GM21723 (cell line): ENCODE data around the gene CYP4B1.
"Not testable (repeated sequence)": the region's sequence is repeated elsewhere in the genome, so short reads cannot be mapped to it uniquely, and the experiment has no call there.

Experiments
- ATAC-seq: cut with Tn5 transposase; IDR thresholded peaks from one replicate; pipeline ENCODE4 v1.9.1; 2021; ENCODE audit warnings: mild to moderate bottlenecking, moderate library complexity; ENCODE audit not compliant: unreplicated experiment

CYP4B1 gene

GRCh38 chr1:46798810-46799209 is at the start of gene CYP4B1:
TSS of gene CYP4B1 (plus strand) at chr1:46799046. CDS start at chr1:46799082, 36 bp downstream.
- ATAC-seq = no peak

GRCh38 chr1:46749404-46749803 is 49.4 kb upstream of the CYP4B1 start:
- ATAC-seq = no peak

GRCh38 chr1:46749921-46750404 is 48.9 kb upstream of the CYP4B1 start:
- no peak for ATAC-seq

GRCh38 chr1:46753985-46754384 is 44.9 kb upstream of the CYP4B1 start:
- no peak for ATAC-seq

- ATAC-seq = not testable (repeated sequence)
Observed at GRCh38 chr1:46754707-46755106, 44.1 kb upstream of the CYP4B1 start.

GRCh38 chr1:46755121-46755520 is 43.7 kb upstream of the CYP4B1 start:
- ATAC-seq = no peak

- ATAC-seq = no peak
Observed at GRCh38 chr1:46757247-46757955, 41.4 kb upstream of the CYP4B1 start.

- no peak for ATAC-seq
Observed at GRCh38 chr1:46757956-46758528, 40.8 kb upstream of the CYP4B1 start.

GRCh38 chr1:46760558-46761166 is 38.2 kb upstream of the CYP4B1 start:
- no peak for ATAC-seq

GRCh38 chr1:46761740-46762139 is 37.1 kb upstream of the CYP4B1 start:
- ATAC-seq = no peak

- ATAC-seq = no peak
Observed at GRCh38 chr1:46764402-46764801, 34.4 kb upstream of the CYP4B1 start.

- ATAC-seq = no peak
Observed at GRCh38 chr1:46767649-46768282, 31.1 kb upstream of the CYP4B1 start.

- no peak for ATAC-seq
Observed at GRCh38 chr1:46768445-46768844, 30.4 kb upstream of the CYP4B1 start.

- no peak for ATAC-seq
Observed at GRCh38 chr1:46769028-46769740, 29.7 kb upstream of the CYP4B1 start.

GRCh38 chr1:46770541-46770940 is 28.3 kb upstream of the CYP4B1 start:
- ATAC-seq = no peak

GRCh38 chr1:46772571-46772970 is 26.3 kb upstream of the CYP4B1 start:
- ATAC-seq = no peak

GRCh38 chr1:46774297-46774696 is 24.5 kb upstream of the CYP4B1 start:
- no peak for ATAC-seq

GRCh38 chr1:46778456-46778855 is 20.4 kb upstream of the CYP4B1 start:
- ATAC-seq = not testable (repeated sequence)

GRCh38 chr1:46784666-46785065 is 14.2 kb upstream of the CYP4B1 start:
- ATAC-seq = no peak

GRCh38 chr1:46788634-46789033 is 10.2 kb upstream of the CYP4B1 start:
- ATAC-seq = not testable (repeated sequence)
